BLaER1 (cell line): ENCODE measurements around the gene TERF2IP.

Experiments
- H3K27ac ChIP-seq: shearing (Covaris generic); formaldehyde crosslinking; 2 replicates; pipeline ENCODE4 v1.8.1; 2022
- H3K27me3 ChIP-seq: shearing (Covaris generic); formaldehyde crosslinking; 2 replicates; pipeline ENCODE4 v1.8.1; 2022
- H3K36me3 ChIP-seq: shearing (Covaris generic); formaldehyde crosslinking; 2 replicates; pipeline ENCODE4 v1.8.1; 2022
- H3K4me1 ChIP-seq: shearing (Covaris generic); formaldehyde crosslinking; 2 replicates; pipeline ENCODE4 v1.8.1; 2022
- H3K4me2 ChIP-seq: shearing (Covaris generic); formaldehyde crosslinking; 2 replicates; pipeline ENCODE4 v1.8.1; 2022
- H3K4me3 ChIP-seq: shearing (Covaris generic); formaldehyde crosslinking; 2 replicates; pipeline ENCODE4 v1.8.1; 2022
- H3K9ac ChIP-seq: shearing (Covaris generic); formaldehyde crosslinking; 2 replicates; pipeline ENCODE4 v1.8.1; 2022
- H3K9me3 ChIP-seq: shearing (Covaris generic); formaldehyde crosslinking; 2 replicates; pipeline ENCODE4 v1.8.1; 2022
- H4K20me1 ChIP-seq: shearing (Covaris generic); formaldehyde crosslinking; 2 replicates; pipeline ENCODE4 v1.8.1; 2022
- Cebpa-rat ChIP-seq: shearing (Covaris generic); IDR thresholded peaks from 2 replicates; pipeline ENCODE4 v1.8.1; 2022

TERF2IP gene, protein sequence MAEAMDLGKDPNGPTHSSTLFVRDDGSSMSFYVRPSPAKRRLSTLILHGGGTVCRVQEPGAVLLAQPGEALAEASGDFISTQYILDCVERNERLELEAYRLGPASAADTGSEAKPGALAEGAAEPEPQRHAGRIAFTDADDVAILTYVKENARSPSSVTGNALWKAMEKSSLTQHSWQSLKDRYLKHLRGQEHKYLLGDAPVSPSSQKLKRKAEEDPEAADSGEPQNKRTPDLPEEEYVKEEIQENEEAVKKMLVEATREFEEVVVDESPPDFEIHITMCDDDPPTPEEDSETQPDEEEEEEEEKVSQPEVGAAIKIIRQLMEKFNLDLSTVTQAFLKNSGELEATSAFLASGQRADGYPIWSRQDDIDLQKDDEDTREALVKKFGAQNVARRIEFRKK

DNA sequence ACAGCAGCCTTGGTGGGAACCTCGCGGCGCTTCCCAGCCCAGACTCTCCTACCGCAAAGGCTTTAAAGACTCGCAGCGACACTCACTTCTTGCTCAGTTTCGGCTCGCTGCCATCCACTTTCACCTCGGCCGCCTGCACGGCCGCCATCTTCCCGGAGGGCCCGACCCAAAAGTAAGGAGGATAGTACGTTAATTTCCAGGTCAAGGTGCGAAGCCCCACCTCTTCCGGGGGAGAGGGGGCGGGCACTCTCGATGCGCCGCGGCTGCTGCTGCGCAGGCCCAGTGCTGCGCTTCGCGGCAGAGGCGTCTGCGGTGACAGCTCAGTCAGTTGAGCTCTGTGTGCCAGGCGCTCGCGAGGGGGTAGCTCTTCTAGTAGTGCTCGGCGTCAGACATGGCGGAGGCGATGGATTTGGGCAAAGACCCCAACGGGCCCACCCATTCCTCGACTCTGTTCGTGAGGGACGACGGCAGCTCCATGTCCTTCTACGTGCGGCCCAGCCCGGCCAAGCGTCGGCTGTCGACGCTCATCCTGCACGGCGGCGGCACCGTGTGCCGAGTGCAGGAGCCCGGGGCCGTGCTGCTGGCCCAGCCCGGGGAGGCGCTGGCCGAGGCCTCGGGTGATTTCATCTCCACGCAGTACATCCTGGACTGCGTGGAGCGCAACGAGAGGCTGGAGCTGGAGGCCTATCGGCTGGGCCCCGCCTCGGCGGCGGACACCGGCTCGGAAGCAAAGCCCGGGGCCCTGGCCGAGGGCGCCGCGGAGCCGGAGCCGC, at the start of gene TERF2IP, which contains the start of gene KARS1:
Gene TERF2IP, plus strand, starts transcription at position 282 of the 773 bp plus-strand sequence. Its CDS starts 110 bp downstream, at position 392.
Gene KARS1, minus strand, starts transcription at position 174 of the 773 bp plus-strand sequence. Its CDS starts 26 bp downstream, at position 148.
- H3K9me3 ChIP-seq, result no peaks in the 10 kb centered on the region
- peaks cover 52% of the 10 kb centered on the region for H3K4me1 ChIP-seq
- H4K20me1 ChIP-seq, result peaks cover 86% of the 10 kb centered on the region
- H3K36me3 ChIP-seq, result peaks cover 30% of the 10 kb centered on the region
- no peaks in the 10 kb centered on the region for H3K27me3 ChIP-seq
- peak within 1 kb of the TSS; percentile 93 for H3K27ac ChIP-seq
- H3K4me3 ChIP-seq, result peak within 1 kb of the TSS; percentile 89
- no peak for TF ChIP-seq Cebpa-rat
- peak within 1 kb of the TSS; percentile 95 for H3K9ac ChIP-seq
- H3K4me2 ChIP-seq, result peak within 1 kb of the TSS; percentile 91

DNA sequence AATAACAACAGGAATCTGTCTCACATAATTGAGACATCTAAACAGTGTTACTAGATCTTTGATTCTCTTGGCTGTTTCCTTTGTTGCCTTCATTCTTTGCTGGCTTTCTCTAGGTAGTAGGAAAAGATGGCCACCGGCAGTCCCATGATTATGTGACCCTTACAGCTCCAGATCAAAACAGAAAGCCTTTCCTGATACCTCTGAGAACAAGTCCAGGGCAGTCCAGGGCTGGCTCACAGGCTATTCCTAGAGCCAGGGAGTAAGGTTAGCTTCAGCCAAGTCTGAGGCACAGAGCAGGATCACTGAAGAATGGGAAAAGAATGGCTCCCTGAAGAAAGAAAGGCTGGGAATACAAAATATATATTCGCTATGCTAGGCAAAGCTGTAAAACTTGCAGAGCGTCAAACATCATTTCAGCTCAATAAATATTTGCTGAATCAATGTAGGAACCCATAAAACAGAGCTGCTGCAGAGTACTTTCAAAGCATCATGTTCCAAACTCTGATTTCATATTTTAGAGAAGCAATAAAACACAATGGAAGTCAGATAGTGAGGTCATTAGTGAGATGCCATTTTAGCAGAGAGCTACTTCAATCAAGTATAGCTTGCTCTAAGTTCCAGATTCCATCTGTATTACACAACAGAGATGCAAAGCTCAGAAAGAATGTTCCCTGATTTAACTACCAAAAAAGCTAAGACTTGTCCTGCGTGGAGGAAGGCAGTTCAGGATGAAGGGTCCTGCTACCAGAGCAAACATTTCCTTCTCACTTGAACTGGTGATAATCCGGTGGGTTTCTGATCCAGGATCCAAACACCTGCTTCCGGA, 47.9 kb upstream of the TERF2IP start:
- H3K4me1 ChIP-seq, result peaks cover 3% of the 10 kb centered on the region; the same call in 1 of the 2 replicates
- H3K27me3 ChIP-seq, result no peaks in the 10 kb centered on the region
- peaks cover 72% of the 10 kb centered on the region for H3K36me3 ChIP-seq
- no peak overlapping the region for H3K4me2 ChIP-seq
- no peak overlapping the region for H3K9ac ChIP-seq
- peaks cover 25% of the 10 kb centered on the region for H3K9me3 ChIP-seq
- H3K4me3 ChIP-seq, result no peak overlapping the region
- H3K27ac ChIP-seq, result no peak overlapping the region
- no peak for TF ChIP-seq Cebpa-rat
- no peaks in the 10 kb centered on the region for H4K20me1 ChIP-seq

DNA sequence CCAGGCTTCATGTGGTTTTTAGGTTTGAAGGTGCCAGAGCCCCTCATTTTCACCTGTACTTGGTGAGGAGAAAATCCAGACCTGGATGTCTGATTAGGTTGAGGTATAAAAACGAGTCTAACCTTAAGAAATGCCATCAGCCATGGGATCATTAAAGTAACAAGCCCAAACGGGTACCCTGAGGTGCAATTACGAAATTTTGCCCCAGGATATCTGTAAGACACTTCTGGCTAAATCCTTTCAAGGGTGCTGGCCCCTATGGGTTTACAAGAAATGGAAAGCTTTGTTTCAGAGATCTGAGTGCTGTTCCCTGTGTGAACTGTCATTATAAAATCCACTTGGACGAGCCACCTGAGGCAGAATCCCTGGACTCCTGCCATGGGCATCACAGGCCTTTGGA, 44.3 kb upstream of the TERF2IP start:
- Histone ChIP-seq H3K4me3 (no peak overlapping the region), H3K27ac (no peak overlapping the region), H3K9me3 (peaks cover 24% of the 10 kb centered on the region), H3K4me2 (no peak overlapping the region), H3K36me3 (peaks cover 92% of the 10 kb centered on the region), H3K4me1 (no peaks in the 10 kb centered on the region), H3K27me3 (no peaks in the 10 kb centered on the region), H3K9ac (no peak overlapping the region), H4K20me1 (no peaks in the 10 kb centered on the region)
- TF ChIP-seq Cebpa-rat, result no peak

DNA sequence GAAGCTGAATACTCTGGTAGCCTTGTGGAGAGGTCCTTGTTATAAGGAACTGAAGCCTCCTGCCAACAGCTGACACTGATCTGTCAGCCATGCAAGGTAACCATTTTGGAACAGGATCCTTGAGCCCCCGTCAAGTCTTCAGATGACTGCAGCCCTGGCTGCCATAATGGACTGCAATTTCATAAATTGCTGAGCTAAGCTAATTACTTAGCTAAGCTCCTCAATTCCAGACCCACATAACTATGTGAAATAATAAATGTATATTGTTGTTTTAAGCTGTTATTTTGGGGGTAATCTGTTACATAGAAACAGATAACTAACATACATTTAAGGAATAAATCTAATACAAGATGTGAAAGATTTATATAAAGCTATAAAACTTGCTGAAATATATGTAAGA, 41.1 kb upstream of the TERF2IP start:
- Histone ChIP-seq H3K4me1 (no peaks in the 10 kb centered on the region), H4K20me1 (no peaks in the 10 kb centered on the region), H3K36me3 (peaks cover 94% of the 10 kb centered on the region)

DNA sequence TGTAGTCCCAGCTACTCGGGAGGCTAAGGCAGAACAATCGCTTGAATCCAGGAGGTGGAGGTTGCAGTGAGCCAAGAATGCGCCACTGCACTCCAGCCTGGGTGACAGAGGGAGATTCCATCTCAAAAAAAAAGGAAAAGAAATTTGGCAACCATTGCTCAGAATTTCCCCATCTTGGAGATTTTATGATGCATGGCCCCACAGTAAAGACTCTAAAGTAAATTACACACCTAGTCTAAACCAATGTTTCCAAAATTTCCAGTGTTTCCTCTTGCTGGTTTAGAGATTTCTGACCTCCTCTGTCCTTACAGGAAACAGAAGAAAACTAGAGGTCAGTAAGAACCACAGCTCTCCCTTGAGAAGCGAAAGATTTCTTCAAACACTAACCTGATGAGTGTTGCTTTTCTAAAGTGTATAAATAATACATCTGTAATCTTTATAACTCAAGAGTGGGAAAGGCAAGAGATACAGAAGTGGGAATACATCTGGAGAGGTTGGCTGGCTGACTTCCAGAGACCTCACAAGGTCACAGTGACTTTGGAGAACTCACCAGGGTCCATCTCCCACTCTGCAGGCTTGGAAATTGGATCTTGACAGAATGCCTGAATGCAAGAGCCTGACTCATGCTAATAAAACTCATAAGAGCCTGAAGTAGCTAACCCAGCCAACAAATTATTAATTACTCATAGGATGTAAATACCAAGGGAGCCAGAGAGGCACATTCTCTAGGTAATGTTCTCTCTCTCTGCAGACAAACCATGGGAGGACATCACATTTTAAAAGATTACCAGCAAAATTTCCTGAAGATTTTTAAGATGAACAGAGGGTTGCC, 33.3 kb upstream of the TERF2IP start:
- Histone ChIP-seq H3K27ac (no peak overlapping the region), H3K9me3 (no peaks in the 10 kb centered on the region), H3K4me1 (no peaks in the 10 kb centered on the region), H4K20me1 (no peaks in the 10 kb centered on the region), H3K4me3 (no peak overlapping the region), H3K4me2 (no peak overlapping the region), H3K9ac (no peak overlapping the region), H3K36me3 (peaks cover 99% of the 10 kb centered on the region), H3K27me3 (no peaks in the 10 kb centered on the region)
- TF ChIP-seq Cebpa-rat, result no peak

More for the DNA sequence above, 41.1 kb upstream of the TERF2IP start:
- Histone ChIP-seq H3K9me3 (peaks cover 22% of the 10 kb centered on the region), H3K4me3 (no peak overlapping the region), H3K9ac (no peak overlapping the region), H3K27ac (no peak overlapping the region), H3K27me3 (no peaks in the 10 kb centered on the region), H3K4me2 (no peak overlapping the region)
- TF ChIP-seq Cebpa-rat, result no peak

DNA sequence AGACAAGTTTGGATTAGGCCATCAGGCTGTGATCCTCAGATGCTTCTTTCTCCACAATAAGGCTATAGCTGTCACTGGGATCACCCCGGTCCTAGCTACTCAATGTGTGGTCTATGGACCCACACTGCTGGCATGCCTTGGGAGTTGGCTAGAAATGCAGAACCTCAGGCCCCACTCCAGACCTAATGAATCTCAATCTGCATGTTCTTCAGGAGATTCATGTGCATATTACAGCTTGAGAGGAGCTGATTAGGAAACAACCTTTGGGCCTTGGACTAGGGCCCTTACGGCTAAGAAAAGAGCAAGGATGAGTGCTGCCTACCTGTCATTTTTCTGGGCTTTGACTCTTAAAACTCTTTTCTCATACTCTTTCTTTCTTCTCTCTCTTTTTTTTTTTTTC, 32.0 kb upstream of the TERF2IP start:
- H4K20me1 ChIP-seq, result no peaks in the 10 kb centered on the region
- no peak overlapping the region for H3K9ac ChIP-seq
- no peak for TF ChIP-seq Cebpa-rat
- H3K4me1 ChIP-seq, result peaks cover 5% of the 10 kb centered on the region; the same call in 1 of the 2 replicates
- no peaks in the 10 kb centered on the region for H3K9me3 ChIP-seq
- H3K27me3 ChIP-seq, result no peaks in the 10 kb centered on the region
- no peak overlapping the region for H3K27ac ChIP-seq
- no peak overlapping the region for H3K4me3 ChIP-seq
- H3K4me2 ChIP-seq, result no peak overlapping the region
- peaks cover 100% of the 10 kb centered on the region for H3K36me3 ChIP-seq

DNA sequence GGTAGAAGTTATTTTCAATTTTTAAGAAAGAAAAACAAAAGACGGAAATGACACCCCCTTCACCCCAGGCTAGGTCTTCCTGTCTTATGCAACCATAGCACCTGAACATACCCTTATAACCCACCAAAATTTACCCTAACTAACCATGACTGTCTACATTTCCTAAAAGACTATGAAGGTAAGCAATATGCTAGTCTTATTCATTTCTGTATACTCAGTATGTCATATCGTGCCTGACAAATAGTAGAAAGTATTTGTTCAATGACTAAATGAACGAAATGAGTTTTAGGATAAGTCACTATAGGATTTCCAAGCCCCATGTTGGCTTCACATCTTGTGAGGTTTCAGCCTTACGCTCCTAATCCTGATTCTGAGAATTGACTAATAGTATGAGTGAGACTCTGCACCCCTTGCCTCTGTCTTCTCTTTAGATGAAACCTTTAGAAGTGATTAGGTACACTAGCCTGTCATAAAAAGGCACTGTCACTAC, 31.0 kb upstream of the TERF2IP start:
- no peaks in the 10 kb centered on the region for H3K27me3 ChIP-seq
- H3K36me3 ChIP-seq, result peaks cover 91% of the 10 kb centered on the region
- H3K9me3 ChIP-seq, result no peaks in the 10 kb centered on the region
- no peak overlapping the region for H3K4me2 ChIP-seq
- no peak for TF ChIP-seq Cebpa-rat
- H3K4me3 ChIP-seq, result no peak overlapping the region
- no peak overlapping the region for H3K27ac ChIP-seq
- no peaks in the 10 kb centered on the region for H4K20me1 ChIP-seq
- peaks cover 14% of the 10 kb centered on the region for H3K4me1 ChIP-seq
- H3K9ac ChIP-seq, result no peak overlapping the region

DNA sequence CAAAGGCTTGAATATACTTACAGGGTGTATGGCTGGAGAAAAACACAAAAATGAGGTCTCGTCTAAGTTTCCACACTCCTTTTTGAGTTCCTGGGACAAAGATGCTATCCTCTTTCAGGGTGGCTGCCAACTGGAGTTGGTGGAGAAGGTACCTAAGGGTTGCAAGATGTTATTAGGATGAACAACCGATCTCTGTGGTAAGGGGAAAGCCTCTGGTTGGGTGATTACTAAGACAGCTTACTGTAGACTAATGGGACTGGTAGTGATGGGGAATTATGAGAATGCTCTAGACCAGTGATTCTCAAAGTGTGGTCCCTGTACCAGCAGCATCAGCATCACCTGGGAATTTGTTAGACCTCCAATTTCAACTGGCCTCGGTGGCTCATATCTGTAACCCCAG, 30.5 kb upstream of the TERF2IP start:
- no peaks in the 10 kb centered on the region for H4K20me1 ChIP-seq
- H3K9me3 ChIP-seq, result no peaks in the 10 kb centered on the region
- H3K36me3 ChIP-seq, result peaks cover 86% of the 10 kb centered on the region
- no peaks in the 10 kb centered on the region for H3K27me3 ChIP-seq
- no peak overlapping the region for H3K9ac ChIP-seq
- TF ChIP-seq Cebpa-rat, result no peak
- H3K4me1 ChIP-seq, result peaks cover 20% of the 10 kb centered on the region
- H3K27ac ChIP-seq, result no peak overlapping the region
- no peak overlapping the region for H3K4me3 ChIP-seq
- H3K4me2 ChIP-seq, result no peak overlapping the region
